ENCODE measurements around the gene APP. TPM values are rescaled to one million over a fixed set of nuclear protein-coding genes. Genes with fewer than 3 reads are reported as not detected.
A peak's percentile ranks its signal among the peaks of the same experiment; 100 is the strongest.

The APP gene
- total and polyA plus RNA-seq, 7 donors: 37.7 to 118 (median 56.6) TPM

GRCh38 chr21:26177187-26177586, 6.6 kb upstream of the APP start:
- TF ChIP-seq, protein P1, sequence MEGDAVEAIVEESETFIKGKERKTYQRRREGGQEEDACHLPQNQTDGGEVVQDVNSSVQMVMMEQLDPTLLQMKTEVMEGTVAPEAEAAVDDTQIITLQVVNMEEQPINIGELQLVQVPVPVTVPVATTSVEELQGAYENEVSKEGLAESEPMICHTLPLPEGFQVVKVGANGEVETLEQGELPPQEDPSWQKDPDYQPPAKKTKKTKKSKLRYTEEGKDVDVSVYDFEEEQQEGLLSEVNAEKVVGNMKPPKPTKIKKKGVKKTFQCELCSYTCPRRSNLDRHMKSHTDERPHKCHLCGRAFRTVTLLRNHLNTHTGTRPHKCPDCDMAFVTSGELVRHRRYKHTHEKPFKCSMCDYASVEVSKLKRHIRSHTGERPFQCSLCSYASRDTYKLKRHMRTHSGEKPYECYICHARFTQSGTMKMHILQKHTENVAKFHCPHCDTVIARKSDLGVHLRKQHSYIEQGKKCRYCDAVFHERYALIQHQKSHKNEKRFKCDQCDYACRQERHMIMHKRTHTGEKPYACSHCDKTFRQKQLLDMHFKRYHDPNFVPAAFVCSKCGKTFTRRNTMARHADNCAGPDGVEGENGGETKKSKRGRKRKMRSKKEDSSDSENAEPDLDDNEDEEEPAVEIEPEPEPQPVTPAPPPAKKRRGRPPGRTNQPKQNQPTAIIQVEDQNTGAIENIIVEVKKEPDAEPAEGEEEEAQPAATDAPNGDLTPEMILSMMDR (IDR thresholded peaks at IDR 0.05): no peak
- no peak overlapping the region for H3K4me3 ChIP-seq
- no peaks in the 10 kb centered on the region for H3K36me3 ChIP-seq (ENCODE audit: insufficient read depth in 1 of 2, low read depth in 1 of 2)
- no peak overlapping the region for H3K27ac ChIP-seq
- DNase-seq (no peak), ATAC-seq (peak in 1 of 4 donors; percentile 44)
- intact Hi-C loops (cut with DNase I): no loop called here
- WGBS, 3 donors: 18 to 30% (median 19%) methylated on average over 5 of the region's 5 CpGs
- H3K27me3 ChIP-seq (ENCODE audit: insufficient read depth in 3 of 3, low read length in 2 of 3): no peaks in the 10 kb centered on the region
- no peaks in the 10 kb centered on the region for H3K9me3 ChIP-seq
- no peaks in the 10 kb centered on the region for H3K4me1 ChIP-seq

GRCh38 chr21:26171258-26172100, 909 bp upstream of the APP start:
- TF ChIP-seq, protein P1 (IDR thresholded peaks at IDR 0.05): no peak
- Histone ChIP-seq H3K4me1 (peaks cover 4% of the 10 kb centered on the region), H3K36me3 (ENCODE audit: insufficient read depth in 1 of 2, low read depth in 1 of 2) (no peaks in the 10 kb centered on the region), H3K9me3 (no peaks in the 10 kb centered on the region), H3K27ac (no peak overlapping the region), H3K27me3 (ENCODE audit: insufficient read depth in 3 of 3, low read length in 2 of 3) (peaks cover 0 to 23% (median 0%) of the 10 kb centered on the region in 3 donors), H3K4me3 (peak overlapping the region; percentile 77)
- ATAC-seq (no peak), DNase-seq (no peak)
- intact Hi-C loops (cut with DNase I): loop anchor here (2.0 to 5.0 kb wide), 3 partner anchors 275 to 289 kb away; no protein-coding TSS in a partner anchor
- WGBS, 3 donors: 64 to 68% (median 68%) methylated on average over 17 of the region's 17 CpGs

GRCh38 chr21:26169611-26170470, 729 bp downstream of the APP start:
- peak overlapping the region; percentile 77 for H3K4me3 ChIP-seq
- no peaks in the 10 kb centered on the region for H3K36me3 ChIP-seq (ENCODE audit: insufficient read depth in 1 of 2, low read depth in 1 of 2)
- ATAC-seq (peak; percentile 50 to 73 (median 58)), DNase-seq (peak; percentile 47 to 71)
- peaks cover 0 to 23% (median 0%) of the 10 kb centered on the region in 3 donors for H3K27me3 ChIP-seq (ENCODE audit: insufficient read depth in 3 of 3, low read length in 2 of 3)
- intact Hi-C loops (cut with DNase I): loop anchor here (2.0 to 5.0 kb wide), 3 partner anchors 273 to 288 kb away; no protein-coding TSS in a partner anchor
- TF ChIP-seq, protein P1 (IDR thresholded peaks at IDR 0.05): no peak
- peaks cover 4% of the 10 kb centered on the region for H3K4me1 ChIP-seq
- 0 to 1% (median 1%) methylated on average over 69 to 80 of the region's 80 CpGs for WGBS, 3 donors
- H3K9me3 ChIP-seq: no peaks in the 10 kb centered on the region
- peak overlapping the region; percentile 68 for H3K27ac ChIP-seq

DNA sequence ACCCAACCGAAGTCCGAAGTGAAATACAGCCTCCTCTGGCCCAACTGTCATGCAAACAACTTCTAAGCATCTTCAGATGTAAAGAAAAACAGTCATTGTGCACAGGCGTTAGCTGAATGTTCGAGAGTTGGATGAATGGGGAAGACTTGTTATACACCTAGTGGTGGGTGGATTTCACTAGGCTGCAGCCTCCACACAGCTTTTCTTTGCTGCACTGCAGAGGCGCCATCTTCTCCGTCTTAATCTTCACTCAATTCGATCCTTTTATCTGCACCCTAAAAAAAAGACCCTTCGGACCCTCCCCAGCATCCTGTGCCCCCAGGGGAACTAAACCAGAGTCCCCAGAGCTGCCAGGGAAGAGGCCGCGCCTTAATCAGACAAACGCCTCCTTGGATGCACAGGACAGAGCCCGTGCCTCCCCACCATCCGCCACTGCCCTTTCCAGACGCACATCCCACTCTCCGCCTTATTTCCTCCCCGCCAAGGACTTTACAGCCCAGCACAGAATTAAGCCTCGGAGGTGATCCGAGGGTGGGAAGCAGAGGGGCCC, 1.4 kb downstream of the APP start:
- H3K4me1 ChIP-seq: peaks cover 4% of the 10 kb centered on the region
- WGBS, 3 donors: 3 to 6% (median 4%) methylated on average over 18 of the region's 18 CpGs
- H3K4me3 ChIP-seq: peak overlapping the region; percentile 77
- peak; percentile 20 to 55 for DNase-seq
- TF ChIP-seq, protein P1 (IDR thresholded peaks at IDR 0.05): peak; percentile 10
- H3K27ac ChIP-seq: peak overlapping the region; percentile 68
- intact Hi-C loops (cut with DNase I): no loop called here
- ATAC-seq: peak; percentile 5 to 44 (median 26)
- peaks cover 0 to 23% (median 0%) of the 10 kb centered on the region in 3 donors for H3K27me3 ChIP-seq (ENCODE audit: insufficient read depth in 3 of 3, low read length in 2 of 3)
- no peaks in the 10 kb centered on the region for H3K9me3 ChIP-seq
- no peaks in the 10 kb centered on the region for H3K36me3 ChIP-seq (ENCODE audit: insufficient read depth in 1 of 2, low read depth in 1 of 2)

Measured in psoas muscle (tissue), 8 donors.